Neural cell (in vitro differentiated cells): ENCODE measurements around the gene SYPL2.

Source experiments
- CTCF ChIP-seq: fragments of 450-650 bp; IDR thresholded peaks from 2 replicates; pipeline ENCODE4 v1.5.1; 2014; ENCODE audit warnings: antibody characterized with exemption, mild to moderate bottlenecking, moderate library complexity; ENCODE audit not compliant: poor library complexity, severe bottlenecking
- EZH2 ChIP-seq: fragments of 200-600, 300-800 bp; shearing (Covaris generic), sonication (generic); IDR thresholded peaks from 2 replicates; pipeline ENCODE4 v1.6.1; 2014; ENCODE audit warnings: antibody characterized with exemption, low read length, borderline replicate concordance, mild to moderate bottlenecking; ENCODE audit not compliant: insufficient read depth, poor library complexity, severe bottlenecking
- POLR2AphosphoS5 ChIP-seq: IDR thresholded peaks from 2 replicates; pipeline ENCODE4 v1.6.1; 2012
- RAD21 ChIP-seq: fragments of 450-650 bp; conservative IDR thresholded peaks from 2 replicates; pipeline ENCODE4 v1.6.1; 2014; ENCODE audit warnings: antibody characterized with exemption, mild to moderate bottlenecking, moderate library complexity

GRCh38 chr1:109509176-109510134 lies 43.1 kb downstream of the SYPL2 start, which contains the start of gene AMIGO1:
- TF ChIP-seq CTCF (no peak), POLR2AphosphoS5 (peak; percentile 55), EZH2 (no peak), RAD21 (no peak)
